Erythroblast (primary cell): Measurements from ENCODE around the gene APBB2.

Experiments
- GATA1 ChIP-seq: IDR thresholded peaks from 2 replicates; pipeline ENCODE4 v1.6.1; 2011; ENCODE audit warnings: low read depth, mild to moderate bottlenecking, control low read depth, low read length, moderate library complexity
- POLR2A ChIP-seq: IDR thresholded peaks from 2 replicates; pipeline ENCODE4 v1.6.1; 2011; ENCODE audit warnings: mild to moderate bottlenecking, low read length

DNA sequence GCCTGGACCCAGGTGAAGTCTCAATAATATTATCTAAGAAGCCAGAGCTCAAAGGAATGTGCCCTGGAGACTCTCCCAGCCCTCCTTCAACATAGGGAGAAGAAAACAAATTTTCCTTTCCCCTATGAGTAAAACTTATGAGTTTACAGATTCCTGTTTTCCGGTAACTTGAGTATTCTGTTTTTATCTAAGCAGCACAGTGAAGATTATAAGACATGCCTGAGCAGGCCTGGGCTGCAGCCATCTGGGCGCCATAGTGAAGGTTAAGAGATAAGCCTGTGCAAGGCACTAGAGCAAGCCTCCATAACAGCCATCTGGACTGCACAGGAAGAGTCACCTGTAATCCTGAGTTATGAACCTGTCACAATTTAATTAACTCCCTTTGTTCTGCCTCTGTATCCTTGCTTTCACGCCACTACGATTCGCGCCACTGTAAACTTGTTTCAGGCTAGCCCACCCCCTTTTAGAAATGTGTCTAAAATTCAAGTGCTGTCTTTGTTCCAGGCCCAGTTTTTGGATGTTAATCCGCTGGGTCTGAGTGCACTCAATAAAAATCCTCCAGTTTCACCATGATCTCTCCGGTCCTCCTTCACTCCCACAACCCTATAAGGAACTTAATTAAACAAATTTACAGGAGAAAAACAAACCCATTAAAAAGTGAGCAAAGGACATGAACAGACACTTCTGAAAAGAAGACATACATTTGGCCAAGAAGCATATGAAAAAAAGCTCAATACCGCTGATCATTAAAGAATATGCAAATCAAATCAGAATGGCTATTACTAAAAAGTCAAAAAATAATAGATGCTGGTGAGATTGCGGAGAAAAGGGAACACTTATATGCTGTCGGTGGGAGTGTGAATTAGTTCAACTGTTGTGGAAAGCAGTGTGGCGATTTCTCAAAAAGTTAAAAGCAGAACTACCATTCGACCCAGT is 189.5 kb downstream of the APBB2 start:
- TF ChIP-seq POLR2A (no peak), GATA1 (no peak)
